HCT116 (cell line): Measurements from ENCODE around the gene SPTB. TPM values are rescaled to one million over a fixed set of nuclear protein-coding genes. Genes with fewer than 3 reads are reported as not detected.

ENCODE experiments used
- ATAC-seq: fragments of 200-7000 bp; cut with Tn5 transposase; 2 replicates; pipeline ENCODE4 v1.9.1; 2020; ENCODE audit warnings: mild to moderate bottlenecking, moderate library complexity
- BruUV-seq: library from RNA; stranded (reverse); fragments of 400-500 nt; replicated peaks from 2 replicates; lab custom pipeline; 2021; lab: Mats Ljungman, UMichigan
- CTCF ChIA-PET: fragments of 300-600 bp; sonication (Branson Sonifier 250); formaldehyde crosslinking; loops from one replicate; lab custom pipeline; 2021; ENCODE audit warnings: antibody characterized with exemption; lab: Charles Lee
- POLR2A ChIA-PET: fragments of 300-600, 350-600 bp; sonication (Branson Sonifier 250); formaldehyde crosslinking; loops from one replicate; lab custom pipeline; 2021; ENCODE audit warnings: antibody characterized with exemption; lab: Charles Lee
- RAD21 ChIA-PET, 2 experiments: fragments of 300-600 bp; sonication (Branson Sonifier 250); formaldehyde crosslinking; loops; one replicate each; lab custom pipeline; 2023; ENCODE audit warnings: low total read pairs in 2 of 2; ENCODE audit not compliant: uncharacterized antibody in 2 of 2, unreplicated experiment in 2 of 2, low non-redundant PET in 1 of 2; lab: Charles Lee
- DNase-seq: peaks from one replicate; pipeline ENCODE4 v3.0.0-alpha.2; 2010; ENCODE audit warnings: low read depth, low spot score
- H2AFZ ChIP-seq: fragments of 200-600 bp; shearing (Covaris generic), sonication (generic); 2 replicates; pipeline ENCODE4 v1.6.1; 2017; ENCODE audit warnings: low read depth, mixed run types, mixed read lengths, antibody characterized with exemption, low read length; ENCODE audit not compliant: poor library complexity, severe bottlenecking
- H3K27ac ChIP-seq: 2 replicates; pipeline ENCODE4 v1.5.1; 2012; ENCODE audit warnings: low read depth, low read length
- H3K27me3 ChIP-seq: fragments of 200-600 bp; sonication (generic); 2 replicates; pipeline ENCODE4 v1.6.1; 2016; ENCODE audit warnings: mixed run types, low read length, mixed read lengths; ENCODE audit not compliant: insufficient read depth
- H3K36me3 ChIP-seq, 2 experiments: fragments of 200-500 bp in 1 of 2; fragments of 200-600 bp in 1 of 2; sonication (Bioruptor generic) in 1 of 2; sonication (generic) in 1 of 2; 2 replicates each; pipeline versions ENCODE4 v1.5.1 to v1.6.1; 2014 to 2016; ENCODE audit warnings: low read length in 2 of 2, inconsistent platforms in 1 of 2, mixed read lengths in 1 of 2, mixed run types in 1 of 2; ENCODE audit not compliant: insufficient read depth in 2 of 2, control insufficient read depth in 1 of 2
- H3K4me1 ChIP-seq, 2 experiments: fragments of 200-600 bp in 1 of 2; sonication (generic) in 1 of 2; 2 replicates each; pipeline versions ENCODE4 v1.5.1 to v1.6.1; 2012 to 2017; ENCODE audit warnings: low read length in 2 of 2, inconsistent platforms in 1 of 2, mild to moderate bottlenecking in 1 of 2, mixed read lengths in 1 of 2, mixed run types in 1 of 2, moderate library complexity in 1 of 2; ENCODE audit not compliant: insufficient read depth in 2 of 2, control insufficient read depth in 1 of 2
- H3K4me2 ChIP-seq: fragments of 200-600 bp; sonication (generic); 2 replicates; pipeline ENCODE4 v1.6.1; 2017; ENCODE audit warnings: mixed run types, low read length, mixed read lengths
- H3K4me3 ChIP-seq, 2 experiments: fragments of 200-600 bp in 1 of 2; sonication (generic) in 1 of 2; replicated peaks in 1 of 2; 2 replicates each; pipeline ENCODE4 v1.5.1; 2011 to 2016; ENCODE audit warnings: low read length in 2 of 2, control low read depth in 1 of 2, low read depth in 1 of 2, mild to moderate bottlenecking in 1 of 2, mixed read lengths in 1 of 2, mixed run types in 1 of 2
- H3K79me2 ChIP-seq: fragments of 200-600 bp; sonication (generic); 2 replicates; pipeline ENCODE4 v1.6.1; 2017; ENCODE audit warnings: mild to moderate bottlenecking, mixed run types, low read length, moderate library complexity, mixed read lengths; ENCODE audit not compliant: insufficient read depth
- H3K9ac ChIP-seq: fragments of 200-600 bp; sonication (generic); 2 replicates; pipeline ENCODE4 v1.6.1; 2016; ENCODE audit warnings: low read length, mixed read lengths
- H3K9me2 ChIP-seq: fragments of 200-600 bp; sonication (generic), shearing (Covaris generic); 2 replicates; pipeline ENCODE4 v1.6.1; 2017; ENCODE audit warnings: mixed run types, mild to moderate bottlenecking, moderate library complexity; ENCODE audit not compliant: insufficient read depth
- H3K9me3 ChIP-seq, 2 experiments: fragments of 200-500 bp in 1 of 2; fragments of 200-600 bp in 1 of 2; sonication (Bioruptor generic) in 1 of 2; sonication (generic) in 1 of 2; 2 replicates each; pipeline ENCODE4 v1.6.1; 2014 to 2017; ENCODE audit warnings: low read length in 2 of 2, mixed read lengths in 2 of 2, inconsistent platforms in 1 of 2, low read depth in 1 of 2, mild to moderate bottlenecking in 1 of 2, mixed run types in 1 of 2, moderate library complexity in 1 of 2; ENCODE audit not compliant: control insufficient read depth in 1 of 2, insufficient read depth in 1 of 2
- H4K20me1 ChIP-seq: fragments of 200-600 bp; sonication (generic), shearing (Covaris generic); 2 replicates; pipeline ENCODE4 v1.6.1; 2017; ENCODE audit warnings: mixed run types, mild to moderate bottlenecking, moderate library complexity; ENCODE audit not compliant: insufficient read depth
- CTCF ChIP-seq, 3 experiments: fragments of 200-600 bp in 1 of 3; sonication (generic) in 1 of 3; IDR thresholded peaks in 2 of 3; conservative IDR thresholded peaks in 1 of 3; 2 replicates each; pipeline ENCODE4 v1.5.1; 2012 to 2017; ENCODE audit warnings: low read depth in 2 of 3, low read length in 2 of 3, antibody characterized with exemption in 1 of 3, borderline replicate concordance in 1 of 3, control low read depth in 1 of 3, mild to moderate bottlenecking in 1 of 3, mixed read lengths in 1 of 3, mixed run types in 1 of 3, moderate library complexity in 1 of 3; ENCODE audit not compliant: insufficient read depth in 1 of 3
- EZH2 ChIP-seq: fragments of 200-600 bp; sonication (generic); IDR thresholded peaks from 2 replicates; pipeline ENCODE4 v1.6.1; 2017; ENCODE audit warnings: antibody characterized with exemption, mixed run types
- EZH2phosphoT487 ChIP-seq: fragments of 200-600 bp; IDR thresholded peaks from 2 replicates; pipeline ENCODE4 v1.6.1; 2018; ENCODE audit warnings: antibody characterized with exemption, borderline replicate concordance
- MAX ChIP-seq: IDR thresholded peaks from 2 replicates; pipeline ENCODE4 v1.6.1; 2012
- POLR2A ChIP-seq: IDR thresholded peaks from 2 replicates; pipeline ENCODE4 v1.7.0; 2011; ENCODE audit warnings: borderline replicate concordance; ENCODE audit not compliant: insufficient read depth, insufficient read length; ENCODE audit errors: extremely low read depth
- RAD21 ChIP-seq: IDR thresholded peaks from 2 replicates; pipeline ENCODE4 v1.6.1; 2012; ENCODE audit warnings: low read depth, mild to moderate bottlenecking
- SRF ChIP-seq: IDR thresholded peaks from 2 replicates; pipeline ENCODE4 v1.6.1; 2012; ENCODE audit warnings: low read depth
- TCF7L2 ChIP-seq: IDR thresholded peaks from 2 replicates; pipeline ENCODE4 v1.7.0; 2011; ENCODE audit warnings: borderline replicate concordance, inconsistent platforms; ENCODE audit not compliant: insufficient read depth, insufficient read length; ENCODE audit errors: extremely low read depth
- YY1 ChIP-seq: IDR thresholded peaks from 2 replicates; pipeline ENCODE4 v1.6.1; 2011; ENCODE audit warnings: low read length, low read depth, moderate library complexity, mild to moderate bottlenecking; ENCODE audit not compliant: insufficient replicate concordance; ENCODE audit errors: extremely low read depth
- intact Hi-C: fragments of 100-400 bp; cut with micrococcal nuclease; formaldehyde crosslinking; loops from 2 replicates; pipeline ENCODE4 v1.10.0; 2022
- total RNA-seq: library from RNA; stranded (reverse); gene quantifications from one replicate; pipeline ENCODE4 v1.2.1, GENCODE V29; 2021; ENCODE audit not compliant: unreplicated experiment

Gene SPTB
- total RNA-seq, 1 experiment from 2014 or later: 4.2 TPM

- Histone ChIP-seq H3K4me2 (0 out of 2 replicates have a peak overlapping the region, but pooled peaks have one; percentile 17), H3K9me2 (no peaks in the 10 kb centered on the region), H3K27me3 (no peaks in the 10 kb centered on the region), H2AFZ (no peak overlapping the region), H4K20me1 (no peaks in the 10 kb centered on the region), H3K9me3 (no peaks in the 10 kb centered on the region), H3K36me3 (no peaks in the 10 kb centered on the region), H3K79me2 (no peaks in the 10 kb centered on the region), H3K9ac (no peak overlapping the region), H3K4me1 (peaks cover 6 to 10% of the 10 kb centered on the region in 2 experiments; a peak in 3 of 4 replicates), H3K4me3 (no peak overlapping the region), H3K27ac (no peak overlapping the region)
- intact Hi-C loops: loop anchor here (5.0 kb wide), 2 partner anchors 92 to 112 kb away; partner anchors contain the start of gene CHURC1
- DNase-seq (peak; percentile 36), ATAC-seq (peak; percentile 90)
- ChIA-PET RAD21 (interaction anchor here (1.6 to 3.4 kb wide), 2 partner anchors 92 kb away, joined by 7 to 13 read pairs; no protein-coding TSS in a partner anchor), CTCF (interaction anchor here (0.6 to 4.5 kb wide), 17 partner anchors 8 to 120 kb away, joined by 3 to 45 read pairs (median 4); no protein-coding TSS in a partner anchor), POLR2A (interaction anchor here (0.7 kb wide), 1 partner anchor 92 kb away, joined by 3 read pairs; no protein-coding TSS in a partner anchor)
- no peak for TF ChIP-seq SRF
- TF ChIP-seq CTCF (IDR thresholded peaks at IDR 0.05 in 2 of 3, conservative IDR thresholded peaks at IDR 0.05 in 1 of 3; ENCODE audit: borderline replicate concordance in 1 of 3, insufficient read depth in 1 of 3, low read depth in 2 of 3, low read length in 2 of 3): peak; percentile 49 to 88 (median 80); a peak in 5 of 6 replicates
- TF ChIP-seq YY1: peak; percentile 26
- TF ChIP-seq EZH2phosphoT487: no peak
- peak; percentile 40 for TF ChIP-seq RAD21
- no TSS peak for BruUV-seq
Observed at GRCh38 chr14:64800000-64800399, 79.7 kb downstream of the SPTB start.

GRCh38 chr14:64799555-64799954, 80.2 kb downstream of the SPTB start:
- peaks cover 6 to 10% of the 10 kb centered on the region in 2 experiments; a peak in 3 of 4 replicates for H3K4me1 ChIP-seq
- H2AFZ ChIP-seq: no peak overlapping the region
- no peak overlapping the region for H3K9ac ChIP-seq
- no TSS peak for BruUV-seq
- H3K27me3 ChIP-seq: no peaks in the 10 kb centered on the region
- H3K36me3 ChIP-seq: no peaks in the 10 kb centered on the region
- ChIA-PET CTCF (interaction anchor here (0.6 to 4.5 kb wide), 16 partner anchors 8 to 120 kb away, joined by 3 to 45 read pairs (median 4); no protein-coding TSS in a partner anchor), POLR2A (no interaction called here), RAD21 (interaction anchor here (1.6 to 3.4 kb wide), 2 partner anchors 92 kb away, joined by 7 to 13 read pairs; no protein-coding TSS in a partner anchor)
- DNase-seq: no peak
- H4K20me1 ChIP-seq: no peaks in the 10 kb centered on the region
- intact Hi-C loops: no loop called here
- H3K27ac ChIP-seq: no peak overlapping the region
- 0 out of 2 replicates have a peak overlapping the region, but pooled peaks have one; percentile 17 for H3K4me2 ChIP-seq
- H3K9me2 ChIP-seq: no peaks in the 10 kb centered on the region
- H3K4me3 ChIP-seq: no peak overlapping the region
- no peaks in the 10 kb centered on the region for H3K9me3 ChIP-seq
- H3K79me2 ChIP-seq: no peaks in the 10 kb centered on the region
- ATAC-seq: no peak
- TF ChIP-seq CTCF (IDR thresholded peaks at IDR 0.05 in 2 of 3, conservative IDR thresholded peaks at IDR 0.05 in 1 of 3; ENCODE audit: borderline replicate concordance in 1 of 3, insufficient read depth in 1 of 3, low read depth in 2 of 3, low read length in 2 of 3): no peak
- no peak for TF ChIP-seq POLR2A
- TF ChIP-seq EZH2: no peak
- TF ChIP-seq MAX: no peak
- no peak for TF ChIP-seq TCF7L2
- TF ChIP-seq SRF: no peak
